ENCODE data around the gene ADISSP.
A peak's percentile ranks its signal among the peaks of the same experiment; 100 is the strongest.

Gene ADISSP

DNA sequence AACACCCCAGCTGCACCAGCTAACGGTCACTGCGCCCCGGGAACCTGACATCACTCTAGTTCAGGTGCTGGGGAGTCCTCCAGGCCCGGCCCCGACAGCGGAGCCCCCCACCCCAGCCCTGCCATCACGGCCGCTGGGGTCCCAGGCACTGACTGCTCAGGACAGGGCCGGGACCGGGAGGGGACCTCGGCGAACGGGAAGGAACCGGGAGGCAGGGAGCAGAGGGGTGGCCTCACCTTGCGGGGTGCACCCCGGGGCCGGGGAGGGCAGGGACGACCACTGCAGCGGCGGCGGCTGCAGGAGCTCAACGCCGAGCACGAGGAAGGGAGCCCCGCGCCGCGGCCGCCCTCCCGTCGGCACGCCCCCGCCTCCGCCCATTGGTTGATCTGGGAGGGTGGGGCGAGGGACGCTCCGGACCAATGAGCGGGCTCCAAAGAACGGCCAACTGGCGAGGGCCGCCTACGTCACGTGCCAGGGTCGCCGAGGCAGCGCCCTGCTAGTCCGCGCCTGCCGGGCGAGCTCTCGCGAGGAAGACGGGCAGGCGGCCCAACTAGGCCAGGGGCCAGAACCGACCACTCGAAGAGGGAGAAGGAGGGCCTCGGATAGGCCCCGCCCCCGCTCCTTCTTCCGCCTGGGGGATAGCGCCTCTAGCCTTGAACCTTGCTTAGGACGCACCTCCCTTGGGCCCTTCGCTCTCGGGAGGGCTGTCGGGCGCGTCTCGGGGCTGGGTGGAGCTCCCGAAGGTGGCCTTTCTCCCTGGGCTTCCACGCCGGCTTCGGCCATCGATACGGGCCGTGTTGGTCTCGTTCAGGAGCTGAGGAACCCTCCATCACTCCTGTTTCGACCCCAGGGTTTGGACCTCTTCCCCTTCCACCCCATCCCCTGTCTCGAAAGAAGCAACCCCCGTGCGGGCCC, at the start of gene ADISSP:
Gene ADISSP (minus strand): TSS at position 327 of the 915 bp plus-strand sequence. CDS start 7,653 bp downstream, outside the sequence.
- peak; percentile 92 for DNase-seq

DNA sequence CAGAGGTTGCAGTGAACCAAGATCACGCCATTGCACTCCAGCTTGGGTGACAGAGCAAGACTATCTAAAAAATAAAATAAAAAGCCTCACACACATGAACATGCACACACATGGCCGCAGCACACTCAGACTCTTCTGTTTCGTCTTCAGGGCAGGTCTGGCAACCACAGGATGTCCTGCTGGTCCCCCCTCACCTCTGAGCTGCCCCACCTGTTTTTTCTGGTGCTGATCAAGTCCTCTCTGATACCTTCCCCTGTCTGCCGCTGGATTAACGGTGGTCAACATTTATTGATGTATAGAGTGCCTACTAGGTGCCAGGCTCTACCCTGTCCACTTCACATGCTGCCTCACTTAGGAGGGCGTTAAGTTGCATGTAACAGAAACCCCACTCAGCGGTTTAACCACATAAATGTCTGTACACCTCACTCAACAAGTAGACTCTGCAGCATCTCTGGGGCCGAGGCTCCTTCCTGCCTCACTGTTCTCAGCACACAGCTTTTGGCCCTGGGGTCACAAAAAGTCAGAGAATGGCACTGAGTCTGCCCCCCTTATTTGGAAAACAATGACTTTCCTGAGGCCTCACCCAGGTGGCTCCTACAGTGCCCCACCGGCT, 48.3 kb upstream of the ADISSP start:
- no peak for DNase-seq

DNA sequence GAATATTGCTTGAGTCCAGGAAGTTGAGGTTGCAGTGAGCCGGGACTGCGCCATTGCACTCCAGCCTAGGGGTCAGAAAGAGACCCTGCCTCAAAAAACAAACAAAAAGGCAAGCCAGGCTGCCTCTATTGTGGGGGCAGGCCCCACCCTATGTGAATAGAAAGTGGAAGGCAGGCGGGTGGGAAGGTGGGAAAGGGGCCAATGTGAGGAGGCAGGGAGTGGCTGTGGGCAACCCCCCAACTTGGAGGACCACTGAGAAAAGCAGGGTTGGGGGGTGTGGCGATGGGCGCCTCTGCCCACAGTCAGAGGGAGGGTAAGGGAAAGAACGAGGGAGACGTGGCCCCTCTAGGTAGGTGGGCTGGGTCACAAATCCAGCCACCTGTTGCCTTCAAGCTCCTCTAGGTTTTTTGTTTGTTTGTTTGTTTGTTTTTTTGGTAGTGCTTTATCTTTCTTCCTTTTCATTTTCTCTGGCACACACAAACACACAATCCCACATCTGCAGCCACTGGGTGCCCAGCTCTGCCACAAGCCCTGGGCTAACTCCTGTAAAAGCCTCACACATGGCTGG, 47.5 kb upstream of the ADISSP start:
- no peak for DNase-seq

DNA sequence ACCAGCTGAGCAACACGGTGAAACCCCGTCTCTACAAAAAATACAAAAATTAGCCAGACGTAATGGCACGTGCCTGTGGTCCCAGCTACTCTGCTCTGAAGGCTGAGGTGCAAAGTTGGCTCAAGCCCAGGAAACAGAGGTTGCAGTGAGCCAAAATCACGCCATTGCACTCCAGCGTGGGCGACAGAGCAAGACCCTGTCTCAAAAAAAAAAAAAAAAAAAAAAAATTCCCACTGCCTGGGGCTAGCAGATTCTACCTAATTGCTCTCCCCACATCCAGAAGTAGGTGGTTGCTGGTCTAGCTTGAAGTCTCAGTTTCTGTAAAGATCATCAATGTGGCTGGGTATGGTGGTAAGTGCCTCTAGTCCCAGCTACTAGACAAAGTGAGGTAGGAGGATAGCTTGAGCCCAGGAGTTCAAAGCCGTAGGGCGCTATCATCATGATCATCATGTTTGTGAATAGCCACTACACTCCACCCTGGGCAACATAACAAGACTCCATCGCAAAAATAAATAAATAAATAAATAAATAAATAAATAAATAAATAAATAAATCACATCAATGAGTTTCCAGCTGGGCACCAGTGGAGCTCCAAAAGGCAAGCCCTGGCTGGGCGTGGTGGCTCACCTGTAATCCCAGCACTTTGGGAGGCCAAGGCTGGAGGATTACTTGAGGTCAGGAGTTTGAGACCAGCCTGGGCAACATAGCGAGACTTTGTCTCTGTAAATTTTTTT, 46.5 kb upstream of the ADISSP start:
- no peak for DNase-seq

DNA sequence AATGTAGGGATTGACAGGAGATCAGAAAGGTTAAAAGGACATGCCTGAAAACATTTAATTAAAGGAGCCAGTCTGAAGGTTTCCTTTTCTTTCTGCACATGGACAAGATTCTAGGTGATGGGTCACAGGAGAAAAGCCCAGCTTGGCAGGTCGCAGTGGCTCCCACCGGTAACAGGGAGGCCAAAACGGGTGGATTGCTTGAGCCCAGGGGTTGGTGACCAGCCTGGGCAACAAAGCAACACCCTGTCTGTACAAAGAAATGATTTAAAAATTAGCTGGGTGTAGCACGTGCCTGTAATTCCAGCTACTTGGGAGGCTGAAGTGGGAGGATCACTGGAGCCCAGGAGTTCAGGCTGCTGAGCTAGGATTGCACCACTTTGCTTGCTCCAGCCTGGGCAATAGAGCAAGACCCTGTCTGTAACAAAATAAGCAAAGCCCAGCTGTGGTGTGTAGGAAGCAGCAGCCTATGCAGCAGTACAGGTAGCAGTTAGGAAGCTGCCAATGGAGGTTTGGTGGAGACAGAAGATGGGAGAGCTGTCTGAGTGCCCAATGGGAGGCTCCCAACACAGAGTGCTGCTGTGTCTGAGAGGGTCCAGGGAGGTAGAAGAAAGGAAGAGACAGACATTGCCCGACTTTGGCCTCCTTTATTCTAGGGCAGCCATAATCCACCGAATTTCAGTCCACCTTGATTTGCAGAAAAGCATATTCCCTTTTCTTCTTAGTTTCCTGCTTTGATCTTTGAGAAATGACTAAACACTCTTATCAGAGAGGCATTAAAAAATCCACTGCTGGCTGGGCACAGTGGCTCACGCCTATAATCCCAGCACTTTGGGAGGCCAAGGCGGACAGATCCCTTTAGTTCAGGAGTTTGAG, 45.7 kb upstream of the ADISSP start:
- DNase-seq = no peak

DNA sequence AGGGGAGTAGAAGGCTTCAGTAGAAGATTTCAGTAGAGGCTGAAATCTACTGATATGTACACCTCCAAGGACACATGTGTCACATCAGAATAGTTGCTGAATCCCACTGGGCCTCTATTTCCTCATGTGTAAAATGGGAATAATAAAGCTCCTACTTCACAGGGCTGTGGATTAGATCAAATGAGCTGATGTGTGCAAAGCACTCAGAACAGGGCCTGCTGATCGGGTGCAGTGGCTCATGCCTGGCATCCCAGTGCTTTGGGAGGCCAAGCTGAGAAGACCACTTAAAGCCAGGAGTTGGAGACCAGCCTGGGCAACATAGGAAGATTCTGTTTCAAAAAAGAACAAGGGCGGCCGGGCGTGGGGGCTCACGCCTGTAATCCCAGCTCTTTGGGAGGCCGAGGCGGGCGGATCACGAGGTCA, 44.7 kb upstream of the ADISSP start:
- no peak for DNase-seq

DNA sequence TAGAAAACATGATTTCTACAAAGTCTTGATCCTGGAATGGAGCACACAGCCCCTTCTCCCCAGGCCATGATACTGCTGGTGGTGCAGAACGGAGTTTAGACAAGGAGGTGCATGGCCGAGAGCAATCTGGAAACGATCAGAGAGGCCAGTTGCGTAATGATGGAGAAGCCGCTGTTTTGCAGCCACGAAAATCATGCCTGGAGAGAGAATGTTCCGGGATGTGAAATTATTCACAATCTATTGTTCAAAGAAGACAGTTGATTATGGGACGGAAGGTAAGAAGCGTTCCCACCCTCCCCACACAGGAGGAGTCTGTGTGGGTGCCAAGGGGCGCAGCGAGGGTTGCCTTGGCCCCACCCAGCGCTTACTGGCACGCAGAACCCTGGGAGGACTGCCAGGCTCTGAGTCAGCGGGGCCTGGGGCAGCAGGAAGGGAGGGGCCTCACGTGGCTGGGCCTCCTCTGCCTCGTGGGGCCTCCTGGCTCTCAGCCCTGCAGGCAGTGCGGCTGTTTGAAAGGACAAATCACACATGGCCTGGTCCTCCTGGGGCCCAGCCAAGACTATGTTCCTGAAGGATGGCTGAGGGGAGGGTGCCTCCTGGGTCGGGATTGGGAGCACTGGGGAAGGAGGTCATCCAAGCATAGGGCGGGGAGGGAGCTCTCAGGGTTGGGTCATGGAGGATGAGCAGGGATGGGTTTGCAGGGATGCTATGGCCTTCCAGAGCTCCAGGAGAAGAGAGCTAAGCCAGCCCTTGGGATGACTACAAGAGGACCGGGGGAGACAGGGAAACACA, 44.1 kb upstream of the ADISSP start:
- no peak for DNase-seq

DNA sequence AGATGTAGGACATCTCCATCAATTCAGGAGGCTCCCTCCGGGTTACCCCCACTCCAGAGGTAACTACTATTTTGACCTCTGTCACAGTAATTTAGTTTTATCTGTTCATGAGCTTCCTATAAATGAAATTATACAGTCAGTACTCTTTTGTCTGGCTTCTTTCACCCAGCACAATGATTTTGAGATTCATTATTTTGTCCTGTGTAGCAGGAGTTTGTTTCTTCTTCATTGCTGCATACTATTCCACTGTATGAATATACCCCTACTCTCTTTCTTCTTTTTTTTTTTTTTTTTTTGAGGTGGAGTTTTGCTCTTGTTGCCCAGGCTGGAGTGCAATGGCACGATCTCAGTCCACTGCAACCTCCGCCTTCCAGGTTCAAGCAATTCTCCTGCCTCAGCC, 41.0 kb upstream of the ADISSP start:
- no peak for DNase-seq

DNA sequence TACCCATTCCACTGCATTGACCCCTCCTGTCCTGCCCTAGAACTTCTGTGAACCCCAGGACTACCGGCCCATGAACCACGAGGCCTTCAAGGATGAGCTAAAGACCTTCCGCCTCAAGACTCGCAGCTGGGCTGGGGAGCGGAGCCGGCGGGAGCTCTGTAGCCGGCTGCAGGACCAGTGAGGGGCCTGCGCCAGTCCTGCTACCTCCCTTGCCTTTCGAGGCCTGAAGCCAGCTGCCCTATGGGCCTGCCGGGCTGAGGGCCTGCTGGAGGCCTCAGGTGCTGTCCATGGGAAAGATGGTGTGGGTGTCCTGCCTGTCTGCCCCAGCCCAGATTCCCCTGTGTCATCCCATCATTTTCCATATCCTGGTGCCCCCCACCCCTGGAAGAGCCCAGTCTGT, 37.2 kb upstream of the ADISSP start:
- no peak for DNase-seq

DNA sequence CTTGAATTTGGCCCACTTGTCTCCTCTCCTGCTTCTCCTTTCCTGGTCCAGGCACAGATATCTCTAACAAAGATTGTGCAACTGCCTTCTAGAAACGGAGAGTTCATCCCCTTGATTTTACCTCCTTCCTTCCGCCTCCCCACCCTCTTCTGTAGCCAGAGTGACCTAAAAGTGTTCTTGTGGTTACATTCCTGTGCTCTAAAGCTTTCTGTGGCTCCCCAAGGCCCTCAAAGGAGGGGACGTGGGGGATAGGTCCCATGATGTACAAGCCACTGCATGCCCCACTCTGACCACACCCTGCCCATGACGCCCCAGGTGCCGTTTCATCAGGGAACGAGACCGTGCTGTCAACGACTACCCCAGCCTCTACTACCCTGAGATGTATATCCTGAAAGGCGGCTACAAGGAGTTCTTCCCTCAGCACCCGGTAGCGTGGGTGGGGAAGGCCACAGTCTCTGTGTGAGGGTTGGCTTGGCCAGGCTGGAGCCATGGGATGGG, 36.8 kb upstream of the ADISSP start:
- DNase-seq = no peak

DNA sequence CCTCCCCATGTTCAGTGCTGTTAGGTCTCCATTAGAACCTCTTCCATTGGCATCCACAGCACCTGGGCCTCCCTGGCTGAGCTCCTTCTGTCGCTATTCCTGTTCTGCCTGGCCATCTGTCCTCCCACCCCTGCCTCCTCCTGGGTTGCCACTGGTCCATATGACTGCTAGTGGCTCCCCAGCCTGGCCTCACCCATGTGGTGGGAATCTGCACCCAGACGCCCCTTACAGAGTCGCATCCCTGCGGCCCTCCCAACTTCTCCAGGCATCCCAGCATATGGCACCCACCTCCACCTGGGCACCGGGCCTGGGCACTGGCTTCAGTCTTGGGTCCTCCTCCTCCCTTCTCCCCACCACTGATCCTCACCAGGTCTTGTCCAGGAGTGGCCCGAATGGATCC, 36.3 kb upstream of the ADISSP start:
- DNase-seq = no peak

DNA sequence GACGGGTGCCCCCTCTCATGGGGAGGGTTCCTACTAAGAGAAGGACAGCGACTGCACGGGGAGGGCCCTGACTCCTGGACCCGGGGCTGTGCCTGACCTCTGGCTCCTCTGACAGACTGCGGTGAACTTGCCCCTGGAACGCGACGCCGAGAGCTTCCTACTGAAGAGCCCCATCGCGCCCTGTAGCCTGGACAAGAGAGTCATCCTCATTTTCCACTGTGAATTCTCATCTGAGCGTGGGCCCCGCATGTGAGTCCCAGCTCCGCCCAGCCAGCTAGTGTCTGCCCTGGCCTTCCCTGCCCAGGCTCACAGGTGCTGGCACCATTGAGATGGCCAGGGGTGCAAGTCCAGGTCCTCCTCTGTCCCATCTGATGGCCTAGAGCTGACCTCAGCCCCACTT, 35.7 kb upstream of the ADISSP start:
- no peak for DNase-seq

DNA sequence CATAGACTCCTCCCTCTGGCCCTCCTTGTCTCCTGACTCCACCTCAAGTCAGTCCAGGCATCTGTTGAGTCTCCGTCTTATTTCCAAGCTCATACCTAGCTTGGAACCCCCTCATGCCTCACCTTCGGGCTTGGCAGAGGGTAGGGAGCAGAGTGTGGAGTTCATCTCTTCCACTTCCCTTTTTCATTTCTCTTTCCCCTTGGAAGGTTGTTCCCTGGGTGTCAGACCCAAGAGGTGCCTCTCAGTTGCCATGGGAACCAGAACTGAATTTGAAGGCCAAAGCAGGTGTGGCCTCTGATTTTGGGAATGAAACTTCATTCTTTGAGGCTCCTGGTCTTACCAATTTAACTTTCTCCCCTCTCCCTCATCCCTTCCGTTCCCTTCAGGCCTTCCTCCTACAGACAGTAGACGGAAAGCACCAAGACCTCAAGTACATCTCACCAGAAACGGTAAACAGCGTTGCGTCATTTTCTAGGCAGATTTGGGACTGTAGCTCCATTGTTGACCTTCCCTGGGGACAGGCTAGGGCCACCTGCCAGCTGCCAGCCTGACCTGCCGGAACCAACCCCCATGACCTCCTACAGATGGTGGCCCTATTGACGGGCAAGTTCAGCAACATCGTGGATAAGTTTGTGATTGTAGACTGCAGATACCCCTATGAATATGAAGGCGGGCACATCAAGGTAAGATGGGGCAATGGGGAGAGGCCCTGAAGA, 35.1 kb upstream of the ADISSP start:
- DNase-seq = no peak

DNA sequence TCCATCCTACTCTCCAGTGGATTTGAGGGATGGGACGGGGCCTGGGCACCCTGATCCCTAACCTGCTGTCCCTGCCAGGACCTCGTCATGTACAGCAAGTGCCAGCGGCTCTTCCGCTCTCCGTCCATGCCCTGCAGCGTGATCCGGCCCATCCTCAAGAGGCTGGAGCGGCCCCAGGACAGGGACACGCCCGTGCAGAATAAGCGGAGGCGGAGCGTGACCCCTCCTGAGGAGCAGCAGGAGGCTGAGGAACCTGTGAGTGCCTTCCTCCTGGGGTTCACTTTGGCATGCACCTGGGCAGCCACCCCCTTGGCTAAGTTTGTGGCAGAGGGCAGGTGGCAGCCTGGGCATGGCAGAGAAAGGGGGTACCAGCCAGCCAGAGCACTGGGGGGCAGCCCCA, 34.3 kb upstream of the ADISSP start:
- no peak for DNase-seq

DNA sequence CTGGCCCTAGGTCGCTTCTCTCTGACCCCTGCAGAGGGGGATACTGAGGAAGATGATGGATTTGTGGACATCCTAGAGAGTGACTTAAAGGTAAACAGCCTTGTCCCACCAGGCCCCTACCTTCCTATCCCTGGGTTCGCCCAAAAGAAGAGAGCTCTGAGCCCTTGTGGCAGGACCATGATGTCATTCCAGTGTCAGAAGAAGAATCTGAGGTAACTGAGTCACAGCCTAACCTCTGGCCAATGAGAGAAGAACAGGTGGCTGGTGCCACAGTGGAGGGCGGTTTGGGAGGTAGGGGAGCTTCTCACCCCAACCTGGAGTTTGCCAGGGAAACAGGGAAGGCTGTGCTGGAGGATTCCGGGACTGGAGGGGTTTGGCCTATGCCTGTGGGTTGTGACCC, 33.7 kb upstream of the ADISSP start:
- DNase-seq = no peak

DNA sequence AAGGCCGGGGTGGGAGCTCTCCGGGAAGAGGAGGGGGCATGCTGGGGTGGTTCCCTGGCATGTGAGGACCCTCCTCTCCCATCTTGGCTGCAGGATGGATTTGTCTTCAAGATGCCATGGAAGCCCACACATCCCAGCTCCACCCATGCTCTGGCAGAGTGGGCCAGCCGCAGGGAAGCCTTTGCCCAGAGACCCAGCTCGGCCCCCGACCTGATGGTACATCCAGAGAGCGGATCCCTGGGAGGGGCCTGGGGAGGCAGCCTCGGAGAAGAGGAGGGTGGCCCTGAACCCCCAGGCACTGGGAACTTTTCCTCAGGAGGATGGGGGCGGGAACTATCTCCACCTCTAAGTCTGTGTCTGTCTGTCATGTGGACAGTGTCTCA, 33.3 kb upstream of the ADISSP start:
- DNase-seq = no peak

DNA sequence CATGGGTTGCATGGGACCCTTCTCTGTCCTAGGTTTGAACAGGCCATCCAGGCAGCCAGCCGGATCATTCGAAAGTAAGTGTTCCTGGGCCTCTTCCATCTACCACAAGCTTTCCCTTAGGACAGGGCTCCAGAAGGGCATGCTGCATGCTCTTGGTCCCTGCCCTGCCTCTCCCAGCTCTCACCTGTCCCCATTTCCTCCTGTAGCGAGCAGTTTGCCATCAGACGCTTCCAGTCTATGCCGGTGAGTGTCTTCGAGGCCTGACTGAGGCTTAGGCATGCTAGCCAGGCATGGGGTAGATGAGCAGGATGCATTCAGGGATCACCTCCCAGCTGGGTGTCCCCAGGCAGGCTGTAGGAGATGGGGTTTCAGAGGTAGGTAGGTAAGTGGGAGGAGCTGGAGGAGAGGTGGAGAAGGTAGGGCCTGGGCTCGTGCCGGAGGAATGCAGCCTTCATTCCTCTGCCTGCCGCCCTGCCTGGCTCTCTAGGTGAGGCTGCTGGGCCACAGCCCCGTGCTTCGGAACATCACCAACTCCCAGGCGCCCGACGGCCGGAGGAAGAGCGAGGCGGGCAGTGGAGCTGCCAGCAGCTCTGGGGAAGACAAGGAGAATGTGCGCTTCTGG, 32.8 kb upstream of the ADISSP start:
- DNase-seq = no peak

DNA sequence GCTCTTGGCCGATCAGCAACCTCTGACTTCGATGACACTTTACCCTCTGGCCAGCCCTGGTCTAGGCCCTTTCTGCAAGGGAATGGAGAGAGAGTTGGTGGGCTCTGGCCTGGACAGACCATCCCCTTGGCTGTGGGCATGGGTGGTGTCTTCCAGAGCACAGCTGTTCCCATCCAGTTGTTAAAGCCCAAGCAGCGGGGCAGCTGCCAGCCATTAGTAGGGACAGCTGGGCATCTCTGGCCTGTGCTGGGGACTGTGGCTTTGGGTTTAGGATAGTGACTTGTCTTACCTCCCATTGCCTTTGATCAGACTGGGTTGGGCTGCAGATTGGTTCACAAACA, 31.3 kb upstream of the ADISSP start:
- no peak for DNase-seq

DNA sequence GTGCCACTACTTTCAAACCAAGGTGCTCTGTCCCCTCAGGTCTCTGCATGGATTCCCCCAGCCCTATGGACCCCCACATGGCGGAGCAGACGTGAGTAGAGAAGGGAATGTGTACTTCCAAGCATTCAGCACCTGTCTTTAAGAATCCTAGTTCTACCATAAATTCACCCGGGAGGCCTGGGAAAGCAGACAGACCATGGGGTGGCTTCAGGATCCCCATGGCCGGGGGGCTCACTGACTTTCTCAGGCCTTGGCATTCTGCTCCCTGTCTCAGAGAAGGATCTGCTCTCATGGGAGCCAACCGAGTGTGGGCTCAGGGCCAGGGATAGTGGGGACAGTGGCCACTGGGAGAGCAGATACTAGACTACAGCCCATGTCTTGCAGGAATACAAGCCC, 30.8 kb upstream of the ADISSP start:
- no peak for DNase-seq

Measured in NCI-H524 treated with DMSO at 0.1 percent for 48 hours (cell line).